GM18498 (cell line): ENCODE results near the gene GRID2.
"Not testable (repeated sequence)": the region's sequence is repeated elsewhere in the genome, so short reads cannot be mapped to it uniquely, and the experiment has no call there.

ENCODE experiments used
- ATAC-seq: cut with Tn5 transposase; IDR thresholded peaks from one replicate; pipeline ENCODE4 v1.9.1; 2021; ENCODE audit warnings: mild to moderate bottlenecking, moderate library complexity; ENCODE audit not compliant: unreplicated experiment

GRID2 gene

DNA sequence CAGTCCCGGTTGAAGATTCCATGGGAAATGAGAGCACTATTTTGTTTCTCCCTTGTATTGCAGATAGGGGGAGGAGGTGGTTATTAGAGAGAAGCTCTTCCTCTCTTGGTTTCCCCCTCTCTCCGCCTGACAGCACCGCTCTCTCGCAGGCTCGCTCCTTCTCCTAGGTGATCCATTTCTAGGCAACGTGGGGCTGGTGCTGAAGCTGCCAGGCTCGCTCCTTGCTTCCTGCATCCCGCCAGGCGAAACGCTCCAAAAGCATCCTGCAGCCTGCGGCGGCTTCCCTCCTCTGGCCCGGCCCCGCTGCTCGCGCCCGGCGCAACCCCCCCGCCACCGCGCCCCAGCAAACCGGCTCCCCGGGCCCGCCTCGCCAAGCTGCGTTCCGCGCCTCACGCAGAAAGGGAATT, at the start of gene GRID2:
GRID2 (plus strand) TSS at position 346 of the 407 bp plus-strand sequence.
- ATAC-seq, result no peak

- ATAC-seq, result no peak
Observed at GRCh38 chr4:92253986-92254671, 49.6 kb upstream of the GRID2 start.

GRCh38 chr4:92254767-92255442, 48.9 kb upstream of the GRID2 start:
- no peak for ATAC-seq

DNA sequence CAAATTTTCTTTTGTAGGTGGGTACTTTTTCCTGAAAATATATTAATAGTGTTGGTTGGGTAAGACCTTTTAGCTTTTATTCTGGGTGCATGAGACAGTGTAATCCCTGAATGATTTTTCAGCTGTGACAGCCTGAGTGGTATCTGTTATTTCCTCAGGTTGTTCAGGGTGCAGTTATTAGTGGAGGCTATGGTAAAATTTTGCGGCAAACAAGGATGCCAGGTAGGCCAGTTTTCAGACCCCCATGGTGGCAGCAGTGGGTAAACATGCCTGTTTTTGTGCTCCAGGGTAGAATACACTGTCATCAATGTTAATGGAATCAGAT, 47.9 kb upstream of the GRID2 start:
- no peak for ATAC-seq

GRCh38 chr4:92257931-92258857, 45.6 kb upstream of the GRID2 start:
- no peak for ATAC-seq

- ATAC-seq, result no peak
Observed at GRCh38 chr4:92261256-92261655, 42.5 kb upstream of the GRID2 start.

DNA sequence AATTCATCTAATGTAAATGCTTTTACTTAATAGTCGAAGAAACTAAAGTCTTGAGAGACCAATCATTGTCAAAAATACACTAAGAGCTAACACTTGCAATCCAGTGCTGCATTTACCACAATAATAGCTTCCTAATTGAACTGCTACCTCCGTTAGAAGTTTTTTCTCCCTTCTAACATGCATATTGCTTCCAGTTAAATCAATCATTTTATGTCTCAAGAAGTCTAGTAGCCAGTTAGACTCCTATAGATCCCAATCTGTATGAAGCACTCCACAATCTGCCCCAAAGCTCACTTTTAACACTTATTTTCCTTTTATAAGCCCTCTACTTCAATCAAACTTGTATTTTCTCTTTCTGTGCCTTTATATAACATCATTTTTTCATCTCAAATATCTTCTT, 41.4 kb upstream of the GRID2 start:
- ATAC-seq, result no peak

- no peak for ATAC-seq
Observed at GRCh38 chr4:92263010-92263409, 40.8 kb upstream of the GRID2 start.

DNA sequence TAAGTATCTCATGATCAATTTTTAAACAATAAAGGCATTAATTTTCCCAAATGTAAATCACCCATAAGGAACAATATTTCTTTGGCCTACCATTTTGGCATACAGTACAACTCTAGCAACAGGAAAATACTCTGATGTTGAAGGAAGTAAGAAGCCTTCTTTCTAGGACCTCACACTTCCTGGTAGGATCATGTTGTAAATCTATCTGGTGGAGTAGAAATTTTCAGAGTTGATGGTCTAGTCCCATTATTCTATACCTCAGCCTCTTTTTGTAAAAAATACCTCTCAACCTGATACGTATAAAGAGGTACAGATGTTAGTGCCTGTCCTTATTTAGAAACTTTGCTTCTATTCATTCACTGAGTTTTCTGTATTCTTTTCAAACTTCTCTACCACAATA, 40.2 kb upstream of the GRID2 start:
- ATAC-seq, result no peak

GRCh38 chr4:92264163-92264562, 39.6 kb upstream of the GRID2 start:
- ATAC-seq, result no peak

GRCh38 chr4:92265021-92265420, 38.7 kb upstream of the GRID2 start:
- ATAC-seq, result no peak

DNA sequence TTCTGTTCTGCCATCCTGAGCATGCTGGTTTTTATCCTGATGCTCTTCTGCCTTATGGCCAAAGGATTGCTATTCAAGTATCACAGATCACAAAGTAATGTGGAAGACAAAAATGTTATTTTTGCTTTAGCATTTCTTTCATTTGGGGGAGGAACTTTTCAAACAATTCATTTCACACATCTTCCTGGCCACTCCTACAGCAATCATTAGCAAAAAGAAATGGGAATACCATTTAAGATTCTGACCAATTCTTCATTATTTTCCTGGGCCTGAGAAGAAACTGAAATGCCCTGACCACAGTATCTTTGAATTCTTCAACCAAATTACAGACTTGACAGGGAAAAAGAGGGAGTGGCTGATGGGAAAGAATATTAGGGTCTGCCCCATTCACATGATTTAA, 38.0 kb upstream of the GRID2 start:
- ATAC-seq, result no peak

GRCh38 chr4:92266521-92266920, 37.2 kb upstream of the GRID2 start:
- ATAC-seq, result no peak

DNA sequence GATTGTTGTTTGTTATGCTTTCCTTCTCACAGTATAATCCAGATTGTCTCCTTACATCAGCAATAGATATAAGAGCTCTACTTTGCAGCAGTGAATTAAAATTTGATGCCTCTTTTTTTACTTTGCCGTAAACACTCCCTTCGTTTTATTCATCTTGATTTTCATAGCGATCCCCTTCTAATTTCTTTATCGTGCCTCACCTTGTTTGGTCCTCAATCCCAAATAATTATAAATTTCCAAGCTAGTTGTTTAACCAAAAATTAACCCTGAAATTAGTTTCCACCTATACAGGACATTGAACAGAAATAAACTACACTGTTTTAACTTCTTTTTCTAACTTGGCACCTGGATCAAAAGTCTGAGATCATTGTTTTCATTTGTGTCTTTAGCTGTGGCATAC, 35.1 kb upstream of the GRID2 start:
- ATAC-seq, result no peak

DNA sequence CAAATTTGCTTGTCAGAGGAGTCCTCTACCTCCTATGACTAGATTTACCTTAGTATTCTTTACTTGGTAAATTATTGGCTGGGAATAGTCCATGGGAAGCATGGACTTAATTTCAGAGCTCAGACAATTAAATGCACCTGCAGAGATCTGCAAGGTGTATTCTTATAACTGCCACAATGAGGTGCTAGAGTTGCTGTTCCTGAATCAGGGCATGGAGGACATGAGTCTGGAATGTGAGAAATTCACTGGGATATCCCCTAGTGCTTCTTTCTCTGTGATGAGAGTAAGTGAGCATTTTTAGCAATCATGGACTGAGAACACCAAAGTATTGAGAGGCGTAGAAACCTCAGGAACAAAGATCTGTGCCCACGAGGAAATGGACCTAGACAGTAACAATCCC, 32.9 kb upstream of the GRID2 start:
- ATAC-seq, result no peak

DNA sequence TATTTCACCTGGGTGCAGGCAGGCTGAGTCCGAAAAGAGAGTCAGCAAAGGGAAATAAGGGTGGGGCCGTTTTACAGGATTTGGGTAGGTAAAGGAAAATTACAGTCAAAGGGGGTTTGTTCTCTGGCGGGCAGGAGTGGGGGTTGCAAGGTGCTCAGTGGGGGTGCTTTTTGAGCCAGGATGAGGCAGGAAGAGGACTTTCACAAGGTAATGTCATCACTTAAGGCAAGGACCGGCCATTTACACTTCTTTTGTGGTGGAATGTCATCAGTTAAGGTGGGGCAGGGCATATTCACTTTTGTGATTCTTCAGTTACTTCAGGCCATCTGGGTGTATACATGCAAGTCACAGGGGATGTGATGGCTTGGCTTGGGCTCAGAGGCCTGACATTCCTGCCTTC, 32.2 kb upstream of the GRID2 start:
- ATAC-seq, result not testable (repeated sequence)

- ATAC-seq, result not testable (repeated sequence)
Observed at GRCh38 chr4:92277057-92277881, 26.5 kb upstream of the GRID2 start.

DNA sequence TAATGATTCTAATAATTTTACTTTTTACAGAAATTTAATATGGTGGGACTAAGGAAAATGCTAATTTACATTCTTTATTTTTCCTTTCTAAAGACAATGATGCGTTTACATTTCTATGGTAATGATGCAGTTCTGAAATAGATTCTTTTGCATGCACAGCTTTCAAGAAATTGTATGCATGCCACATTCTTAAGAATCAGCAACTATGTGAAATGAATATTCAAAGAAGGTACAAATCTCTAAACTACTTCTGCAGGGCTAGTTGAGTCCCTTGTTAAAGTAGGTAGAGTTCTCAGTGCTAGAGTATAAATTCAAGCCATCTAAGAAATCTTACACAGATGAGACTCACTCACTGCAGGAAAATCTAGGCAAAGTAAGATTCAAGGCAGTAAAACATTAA, 24.5 kb upstream of the GRID2 start:
- no peak for ATAC-seq

DNA sequence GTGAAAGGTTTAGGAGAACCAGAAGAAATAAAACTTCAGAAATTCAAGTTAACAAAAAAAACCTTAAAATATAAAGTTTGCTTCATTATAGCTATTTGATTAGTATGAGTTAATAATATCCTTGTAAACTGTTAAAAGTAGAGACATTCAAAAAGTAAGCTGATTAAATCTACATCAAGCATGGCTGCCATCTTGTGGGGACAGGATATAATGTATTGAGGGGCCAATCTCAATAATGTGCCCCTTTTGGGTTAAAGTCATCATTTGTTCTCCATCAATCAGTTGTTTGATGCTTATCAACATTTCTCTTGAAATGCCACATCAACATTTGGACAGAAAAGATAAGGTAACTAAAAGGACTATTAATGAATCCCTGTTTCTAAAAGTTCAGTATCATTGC, 4.6 kb upstream of the GRID2 start:
- no peak for ATAC-seq

DNA sequence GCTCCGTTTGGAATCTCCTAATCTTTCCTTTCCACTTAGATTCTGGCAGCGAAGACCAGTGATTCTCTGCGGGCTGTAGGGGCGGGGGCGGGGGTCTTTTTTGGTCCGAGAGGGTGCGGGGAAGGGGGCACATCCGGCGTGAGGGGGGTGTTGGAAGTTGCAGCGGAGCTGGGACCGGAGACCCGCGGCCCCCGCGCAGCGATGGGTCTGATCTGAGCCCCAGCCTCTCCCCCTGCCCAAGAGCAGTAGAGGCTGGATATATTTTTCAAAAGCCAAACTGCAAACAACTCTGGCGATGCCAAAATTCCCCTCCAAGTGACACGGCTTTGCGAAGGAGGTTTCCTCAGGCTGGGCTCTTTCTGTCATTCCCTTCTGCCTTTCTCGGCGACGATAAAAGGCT, 355 bp downstream of the GRID2 start:
- ATAC-seq, result no peak

- no peak for ATAC-seq
Observed at GRCh38 chr4:92304606-92305005, 840 bp downstream of the GRID2 start.
